ENCODE results near the gene ZC3HAV1. TPM values are rescaled to one million over a fixed set of nuclear protein-coding genes. Genes with fewer than 3 reads are reported as not detected.

ZC3HAV1 gene
- polyA plus RNA-seq, 1 of the 3 experiments (the other 2 are of a cell fraction) = 11.2 TPM

GRCh38 chr7:139104091-139104450 is 5.4 kb downstream of the ZC3HAV1 start:
- no peak overlapping the region for H3K4me2 ChIP-seq
- peaks cover 8 to 16% of the 10 kb centered on the region in 2 experiments; a peak in 3 of 4 replicates for H3K4me1 ChIP-seq (ENCODE audit: control insufficient read depth in 1 of 2, insufficient read depth in 2 of 2, low read depth in 1 of 2, low read length in 1 of 2)
- no peaks in the 10 kb centered on the region for H3K36me3 ChIP-seq (replicated peaks in 1 of 2; ENCODE audit: control insufficient read depth in 1 of 2, insufficient read depth in 2 of 2, low read length in 1 of 2)
- H3K27me3 ChIP-seq (ENCODE audit: insufficient read depth) = no peaks in the 10 kb centered on the region
- WGBS (ENCODE audit: low lambda C conversion rate) = 97% methylated on average over 8 of the region's 8 CpGs
- H3F3A ChIP-seq (replicated peaks; ENCODE audit: insufficient read depth) = peaks cover 12% of the 10 kb centered on the region
- peaks cover 82% of the 10 kb centered on the region for H3K79me2 ChIP-seq (ENCODE audit: insufficient read depth)
- H3K27ac ChIP-seq (ENCODE audit: low read depth in 2 of 2, low read length in 1 of 2) = no peak overlapping the region
- no peaks in the 10 kb centered on the region for H3K9me2 ChIP-seq
- no peak for DNase-seq
- H3K9ac ChIP-seq = no peak overlapping the region
- no peaks in the 10 kb centered on the region for H4K20me1 ChIP-seq (ENCODE audit: insufficient read depth)
- no peaks in the 10 kb centered on the region for H3K9me3 ChIP-seq
- CTCF ChIA-PET = interaction anchor here (1.0 to 1.4 kb wide), 3 partner anchors 9 to 41 kb away, joined by 3 to 6 read pairs (median 3); no protein-coding TSS in a partner anchor
- H3K4me3 ChIP-seq (ENCODE audit: low read depth in 2 of 2, low read length in 1 of 2) = no peak overlapping the region
- no peak overlapping the region for H2AFZ ChIP-seq (ENCODE audit: low read depth)
- TF ChIP-seq USF2 (IDR thresholded peaks at IDR 0.05; ENCODE audit: borderline replicate concordance, low read depth, low read length) (no peak), TEAD4 (IDR thresholded peaks at IDR 0.05; ENCODE audit: borderline replicate concordance, insufficient read depth) (no peak), FOSL2 (IDR thresholded peaks at IDR 0.05; ENCODE audit: borderline replicate concordance, low read depth) (no peak), SMC3 (IDR thresholded peaks at IDR 0.05; ENCODE audit: low read depth, low read length) (no peak), IRF3 (IDR thresholded peaks at IDR 0.05; ENCODE audit: low read depth, low read length) (no peak), GABPA (IDR thresholded peaks at IDR 0.05; ENCODE audit: low read depth) (no peak), RXRA (IDR thresholded peaks at IDR 0.05; ENCODE audit: borderline replicate concordance, low read depth) (no peak), TCF12 (IDR thresholded peaks at IDR 0.05) (no peak), RCOR1 (IDR thresholded peaks at IDR 0.05; ENCODE audit: low read length) (no peak), EZH2phosphoT487 (IDR thresholded peaks at IDR 0.05; ENCODE audit: borderline replicate concordance, low read depth) (no peak), RAD21 (IDR thresholded peaks at IDR 0.05; ENCODE audit: low read length) (no peak), RFX5 (IDR thresholded peaks at IDR 0.05; ENCODE audit: low read length) (no peak), MXI1 (IDR thresholded peaks at IDR 0.05; ENCODE audit: low read depth, low read length) (no peak), FOXJ3 (CRISPR knock-in tag; IDR thresholded peaks at IDR 0.05) (no peak), GATA2 (CRISPR knock-in tag; IDR thresholded peaks at IDR 0.05) (no peak), USF1 (IDR thresholded peaks at IDR 0.05; ENCODE audit: borderline replicate concordance, low read depth) (no peak), MAX (IDR thresholded peaks at IDR 0.05; ENCODE audit: low read depth) (no peak)
- POLR2A ChIA-PET = no interaction called here

All from SK-N-SH (cell line).